ENCODE results near the gene DAPK1.
A peak's percentile ranks its signal among the peaks of the same experiment; 100 is the strongest.

The DAPK1 gene

DNA sequence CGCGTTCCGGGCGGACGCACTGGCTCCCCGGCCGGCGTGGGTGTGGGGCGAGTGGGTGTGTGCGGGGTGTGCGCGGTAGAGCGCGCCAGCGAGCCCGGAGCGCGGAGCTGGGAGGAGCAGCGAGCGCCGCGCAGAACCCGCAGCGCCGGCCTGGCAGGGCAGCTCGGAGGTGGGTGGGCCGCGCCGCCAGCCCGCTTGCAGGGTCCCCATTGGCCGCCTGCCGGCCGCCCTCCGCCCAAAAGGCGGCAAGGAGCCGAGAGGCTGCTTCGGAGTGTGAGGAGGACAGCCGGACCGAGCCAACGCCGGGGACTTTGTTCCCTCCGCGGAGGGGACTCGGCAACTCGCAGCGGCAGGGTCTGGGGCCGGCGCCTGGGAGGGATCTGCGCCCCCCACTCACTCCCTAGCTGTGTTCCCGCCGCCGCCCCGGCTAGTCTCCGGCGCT is at the start of gene DAPK1:
DAPK1 (plus strand) TSS at position 264 of the 442 bp plus-strand sequence. CDS start 1,211 bp downstream, outside the sequence.
- DNase-seq (ENCODE audit: low read depth in 4 of 4, low spot score in 1 of 4), result peak in 1 of 4 experiments; percentile 16

DNA sequence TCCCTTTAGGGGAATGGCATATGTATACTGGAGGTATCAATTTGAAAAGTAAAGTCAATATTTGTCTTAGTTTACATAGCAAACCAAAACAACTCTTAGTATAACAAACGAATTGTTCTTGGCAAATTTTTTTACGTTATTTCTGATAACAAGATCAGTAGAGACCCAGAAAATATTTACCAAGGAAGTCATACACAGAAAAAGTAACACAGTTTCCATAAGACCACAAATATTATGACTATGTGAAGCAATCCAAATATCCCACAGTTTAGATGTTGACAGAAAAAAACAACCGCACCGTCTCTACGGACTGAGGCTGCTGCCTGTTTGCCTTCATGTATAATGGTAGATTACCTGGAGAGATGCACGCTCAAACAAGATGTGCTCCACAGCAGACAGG is 46.5 kb upstream of the DAPK1 start:
- DNase-seq (ENCODE audit: low read depth in 4 of 4, low spot score in 1 of 4), result no peak

DNA sequence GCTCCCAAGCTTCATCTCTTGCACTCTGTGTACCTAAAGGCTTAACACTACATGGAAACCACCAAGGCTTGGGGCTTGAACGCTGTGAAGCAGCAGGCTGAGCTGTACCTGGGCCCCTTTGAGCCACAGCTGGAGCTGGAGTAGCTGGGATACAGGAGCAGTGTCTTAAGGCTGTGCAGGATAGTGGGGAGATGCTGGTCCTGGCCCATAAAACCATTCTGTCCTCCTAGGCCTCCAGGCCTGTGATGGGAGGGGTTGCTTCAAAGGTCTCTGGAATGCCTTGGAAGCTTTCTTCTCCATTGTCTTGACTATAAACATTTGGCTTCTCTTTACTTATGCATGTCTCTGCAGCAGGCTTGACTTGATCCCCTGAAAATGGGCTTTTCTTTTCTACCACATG is 42.3 kb upstream of the DAPK1 start:
- DNase-seq (ENCODE audit: low read depth in 4 of 4, low spot score in 1 of 4), result no peak

GRCh38 chr9:87461256-87461655 is 36.4 kb upstream of the DAPK1 start:
- DNase-seq (ENCODE audit: low read depth in 4 of 4, low spot score in 1 of 4), result no peak

- peak in 1 of 4 experiments; percentile 33 for DNase-seq (ENCODE audit: low read depth in 4 of 4, low spot score in 1 of 4)
Measured at GRCh38 chr9:87464110-87464991, 33.3 kb upstream of the DAPK1 start.

- no peak for DNase-seq (ENCODE audit: low read depth in 4 of 4, low spot score in 1 of 4)
Measured at GRCh38 chr9:87464992-87465378, 32.7 kb upstream of the DAPK1 start.

GRCh38 chr9:87465816-87466215 is 31.9 kb upstream of the DAPK1 start:
- no peak for DNase-seq (ENCODE audit: low read depth in 4 of 4, low spot score in 1 of 4)

DNA sequence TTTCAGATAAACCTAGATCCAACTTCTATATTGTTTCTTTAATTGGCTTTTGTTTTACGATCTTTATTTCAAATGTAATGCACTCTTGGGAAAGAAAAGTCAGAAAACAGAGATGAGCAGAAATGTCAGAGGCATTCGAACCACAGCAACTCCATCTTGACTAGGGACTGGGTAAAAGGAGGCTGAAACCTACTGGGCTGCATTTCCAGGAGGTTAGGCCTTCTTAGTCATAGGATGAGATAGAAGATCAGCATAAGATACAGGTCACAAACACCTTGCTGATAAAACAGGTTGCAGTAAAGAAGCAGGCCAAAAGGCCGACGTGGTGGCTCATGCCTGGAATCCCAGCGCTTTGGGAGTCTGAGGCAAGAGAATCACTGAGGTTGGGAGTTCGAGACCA is 30.5 kb upstream of the DAPK1 start:
- no peak for DNase-seq (ENCODE audit: low read depth in 4 of 4, low spot score in 1 of 4)

DNA sequence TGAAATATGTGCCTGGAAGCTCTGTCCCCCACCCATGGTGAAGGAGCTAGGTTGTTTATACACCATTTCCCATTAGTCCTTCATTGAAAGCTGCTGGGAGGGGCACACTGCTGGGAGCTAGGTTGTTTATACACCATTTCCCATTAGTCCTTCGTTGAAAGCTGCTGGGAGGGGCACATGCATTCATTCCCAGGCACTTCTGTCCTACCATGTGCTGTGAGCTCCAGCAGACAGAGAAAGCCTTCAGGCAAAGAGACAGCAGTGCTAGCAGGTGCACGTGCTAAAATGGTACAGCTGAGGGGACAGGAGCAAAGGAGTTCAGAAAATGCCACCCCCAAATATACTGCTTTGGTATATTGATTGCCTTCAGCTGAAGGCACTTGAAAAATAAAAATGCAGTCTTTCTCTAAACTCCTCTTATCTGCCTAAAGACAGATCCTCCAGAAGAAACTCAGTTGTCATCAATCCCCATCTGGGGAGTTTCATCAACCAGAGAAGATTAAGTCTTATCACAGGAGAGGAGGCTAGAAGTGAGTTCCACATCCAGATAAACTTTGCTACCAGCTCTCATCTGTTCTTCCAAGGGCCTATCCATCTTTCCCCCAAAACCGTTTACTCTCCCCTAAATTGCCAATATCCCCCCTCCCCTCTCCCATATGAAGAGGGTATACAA is 27.7 kb upstream of the DAPK1 start:
- DNase-seq (ENCODE audit: low read depth in 4 of 4, low spot score in 1 of 4), result no peak

DNA sequence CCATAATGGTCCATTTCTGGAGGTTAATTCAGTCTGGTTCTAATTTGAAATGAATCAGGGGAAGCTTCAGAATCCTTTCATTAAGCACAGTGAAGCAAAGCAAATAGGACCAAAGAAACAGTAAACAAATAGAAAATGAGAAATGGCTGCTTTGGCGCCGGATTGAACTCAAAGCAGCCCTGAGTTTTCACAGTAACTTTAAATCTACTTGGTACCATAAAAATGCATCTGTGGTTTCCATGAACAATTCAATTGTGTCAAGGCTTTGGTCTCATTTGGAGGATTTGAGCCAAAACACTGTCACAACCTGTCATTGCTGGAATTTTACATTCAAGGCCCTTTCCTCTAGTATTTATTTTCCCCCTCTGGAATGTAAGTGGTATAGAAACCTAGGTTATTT is 25.9 kb upstream of the DAPK1 start:
- DNase-seq (ENCODE audit: low read depth in 4 of 4, low spot score in 1 of 4), result no peak

DNA sequence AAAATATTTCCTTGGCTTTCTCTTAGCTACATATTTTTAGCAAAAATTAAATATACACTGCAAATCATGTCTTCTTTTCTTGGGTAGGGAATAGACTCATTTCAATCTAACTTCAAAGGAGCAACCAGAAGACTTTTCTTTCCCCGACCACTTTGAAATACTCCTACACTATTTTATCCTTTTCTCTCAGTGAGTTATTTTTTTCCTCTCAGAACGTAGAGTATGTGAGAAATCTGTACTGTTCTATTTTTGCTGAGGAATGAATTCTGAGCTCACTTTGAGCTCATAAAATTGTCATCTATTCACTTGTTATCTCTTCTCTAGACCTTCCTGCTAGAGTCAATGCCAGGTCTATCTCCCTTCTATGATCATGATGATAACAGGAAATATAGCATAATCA is 22.2 kb upstream of the DAPK1 start:
- no peak for DNase-seq (ENCODE audit: low read depth in 4 of 4, low spot score in 1 of 4)

- no peak for DNase-seq (ENCODE audit: low read depth in 4 of 4, low spot score in 1 of 4)
Measured at GRCh38 chr9:87478226-87478992, 19.3 kb upstream of the DAPK1 start.

- DNase-seq (ENCODE audit: low read depth in 4 of 4, low spot score in 1 of 4), result no peak
Measured at GRCh38 chr9:87479801-87480201, 17.9 kb upstream of the DAPK1 start.

DNA sequence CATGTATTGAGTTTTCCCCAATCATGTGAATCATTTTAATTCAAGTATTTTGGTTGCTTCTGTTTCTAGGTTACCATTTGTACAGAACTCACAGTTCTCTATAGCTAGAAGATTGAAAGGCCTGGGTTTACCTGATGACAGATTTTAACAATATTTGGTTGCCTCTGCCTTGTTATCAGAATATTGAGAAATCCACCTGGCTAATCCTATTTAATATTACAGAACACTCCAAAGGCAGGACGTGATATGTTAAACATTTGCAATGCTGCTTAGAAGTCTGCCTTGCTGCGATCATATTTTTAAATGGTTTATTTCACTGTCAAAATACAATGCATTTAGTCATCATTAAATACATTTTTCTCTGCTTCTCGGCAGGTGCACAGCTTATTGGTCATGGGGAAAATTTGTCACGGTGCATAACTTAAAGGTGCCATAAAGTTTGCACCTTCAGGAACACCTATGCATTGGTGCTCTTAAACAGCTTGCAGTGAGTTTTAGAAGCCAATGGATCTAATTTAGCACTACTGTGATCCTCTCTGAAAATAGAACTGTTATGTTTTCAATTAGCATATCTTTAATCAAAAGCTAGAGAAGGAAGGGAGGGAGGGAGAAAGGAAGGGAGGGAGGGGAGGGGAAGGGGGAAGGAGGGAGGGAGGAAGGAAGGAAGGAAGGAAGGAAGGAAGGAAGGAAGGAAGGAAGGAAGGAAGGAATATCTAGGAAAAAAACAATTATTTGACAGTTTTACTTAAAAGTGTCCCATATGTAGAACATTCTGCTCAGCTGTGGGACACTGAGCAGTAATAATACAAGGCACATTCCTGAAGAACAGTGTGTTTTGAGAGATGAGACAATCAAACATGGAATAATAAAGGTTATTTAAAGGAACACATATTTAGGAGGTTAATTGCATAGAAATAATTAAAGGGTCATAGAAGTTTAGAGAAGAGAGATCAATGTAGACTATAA is 15.5 kb upstream of the DAPK1 start:
- no peak for DNase-seq (ENCODE audit: low read depth in 4 of 4, low spot score in 1 of 4)

DNA sequence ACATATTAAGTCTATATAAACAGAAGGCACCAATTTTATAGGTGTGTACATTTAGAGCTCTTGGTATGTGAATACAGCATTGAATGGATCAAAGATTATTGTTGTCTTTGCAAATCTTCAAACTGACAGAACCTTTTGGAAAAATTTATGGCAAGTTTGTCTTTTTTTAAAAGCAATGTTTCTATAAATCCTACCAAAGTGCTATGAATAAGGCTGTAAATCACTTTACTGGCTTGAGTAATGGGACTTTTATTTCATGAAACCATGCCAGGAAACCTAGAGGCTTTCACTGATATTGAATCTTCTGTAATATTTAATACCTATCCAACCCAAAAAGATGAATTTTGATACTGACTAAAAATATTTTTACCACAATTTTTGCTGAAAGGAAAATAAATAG is 7.4 kb upstream of the DAPK1 start:
- no peak for DNase-seq (ENCODE audit: low read depth in 4 of 4, low spot score in 1 of 4)

GRCh38 chr9:87490907-87491306 is 6.8 kb upstream of the DAPK1 start:
- no peak for DNase-seq (ENCODE audit: low read depth in 4 of 4, low spot score in 1 of 4)

- no peak for DNase-seq (ENCODE audit: low read depth in 4 of 4, low spot score in 1 of 4)
Measured at GRCh38 chr9:87491523-87491922, 6.1 kb upstream of the DAPK1 start.

- DNase-seq (ENCODE audit: low read depth in 4 of 4, low spot score in 1 of 4), result no peak
Measured at GRCh38 chr9:87492642-87493041, 5.0 kb upstream of the DAPK1 start.

DNA sequence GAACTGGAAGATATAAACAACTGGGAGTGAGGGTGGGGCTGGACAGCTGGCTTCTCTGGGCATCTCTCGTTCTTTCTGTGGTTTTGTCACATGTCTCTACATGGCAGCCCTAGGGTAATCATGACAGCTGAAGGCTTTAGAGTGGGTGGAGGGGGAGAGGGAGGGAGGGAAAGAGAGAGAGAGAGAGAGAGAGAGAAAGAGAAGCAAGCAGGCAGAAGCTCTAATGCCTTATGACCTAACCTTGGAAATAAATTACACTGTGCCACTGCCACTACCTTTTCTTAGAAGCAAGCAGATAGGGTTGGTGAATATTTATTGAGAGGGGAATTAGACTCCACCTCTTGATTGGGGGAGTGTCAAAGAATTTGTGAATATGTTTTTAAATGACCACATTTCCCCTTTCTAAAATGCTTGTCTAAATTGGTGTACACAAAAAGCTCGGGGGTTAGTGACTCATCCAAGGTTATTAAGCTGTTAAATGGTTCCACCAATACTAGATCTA is 2.6 kb upstream of the DAPK1 start:
- no peak for DNase-seq (ENCODE audit: low read depth in 4 of 4, low spot score in 1 of 4)

DNA sequence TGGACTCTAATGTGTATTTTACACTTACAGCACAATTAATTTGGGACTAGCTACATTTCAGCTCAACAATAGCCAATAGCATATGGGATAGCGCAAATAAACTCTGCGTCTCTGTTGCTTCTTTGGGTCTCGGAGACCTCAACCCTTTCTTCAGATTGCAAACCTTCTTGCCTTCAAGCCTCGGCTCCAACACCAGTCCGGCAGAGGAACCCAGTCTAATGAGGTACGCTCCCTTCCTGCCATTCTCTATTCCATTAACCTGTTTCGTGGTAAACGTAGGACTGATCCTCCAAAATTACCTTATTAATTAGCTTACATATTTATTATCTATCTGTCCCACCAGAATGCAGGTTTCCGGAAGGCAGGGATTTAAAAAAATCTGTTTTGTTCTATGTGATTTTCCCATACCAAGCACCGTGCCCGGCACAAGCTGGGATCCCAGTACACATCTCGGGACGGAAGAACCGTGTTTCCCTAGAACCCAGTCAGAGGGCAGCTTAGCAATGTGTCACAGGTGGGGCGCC is 525 bp upstream of the DAPK1 start:
- no peak for DNase-seq (ENCODE audit: low read depth in 4 of 4, low spot score in 1 of 4)

Data from stimulated activated CD4-positive, alpha-beta T cell treated with anti-CD3 and anti-CD28 coated beads, Interleukin-1b, Interleukin-23, amount 100 ng/mL, for 24 hours (primary cell).